ENCODE results near the gene TGFBR2. TPM values are rescaled to one million over a fixed set of nuclear protein-coding genes. Genes with fewer than 3 reads are reported as not detected.

The TGFBR2 gene
- total RNA-seq, 1 donor: 37.1 TPM

DNA sequence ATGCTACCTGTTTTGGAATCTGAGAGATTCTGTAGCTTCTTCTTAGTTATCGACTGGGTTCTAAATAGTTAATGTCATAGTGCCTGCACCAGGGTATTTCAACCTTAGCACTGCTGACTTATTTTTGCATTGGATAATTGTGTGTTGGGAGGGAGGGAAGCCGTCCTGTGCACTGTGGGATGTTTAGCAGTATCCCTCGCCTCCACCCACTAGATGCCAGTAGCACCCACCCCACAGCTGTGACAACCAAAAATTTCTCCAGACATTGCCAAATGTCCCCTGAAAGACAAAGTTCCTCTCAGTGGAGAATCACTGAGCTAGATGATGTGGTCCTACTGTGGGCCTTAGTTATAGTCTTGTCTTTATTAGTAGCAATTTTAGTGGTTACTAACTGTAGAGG, 88.3 kb downstream of the TGFBR2 start:
- TF ChIP-seq CTCF (IDR thresholded peaks at IDR 0.05; ENCODE audit: insufficient read depth, low read depth, low read length): no peak
- DNase-seq (ENCODE audit: low read depth): no peak
- H3K4me3 ChIP-seq (ENCODE audit: low read depth, low read length): no peak overlapping the region

GRCh38 chr3:30695302-30696061, 89.1 kb downstream of the TGFBR2 start:
- no peak for DNase-seq (ENCODE audit: low read depth)
- H3K4me3 ChIP-seq (ENCODE audit: low read depth, low read length): no peak overlapping the region
- no peak for TF ChIP-seq CTCF (IDR thresholded peaks at IDR 0.05; ENCODE audit: insufficient read depth, low read depth, low read length)

DNA sequence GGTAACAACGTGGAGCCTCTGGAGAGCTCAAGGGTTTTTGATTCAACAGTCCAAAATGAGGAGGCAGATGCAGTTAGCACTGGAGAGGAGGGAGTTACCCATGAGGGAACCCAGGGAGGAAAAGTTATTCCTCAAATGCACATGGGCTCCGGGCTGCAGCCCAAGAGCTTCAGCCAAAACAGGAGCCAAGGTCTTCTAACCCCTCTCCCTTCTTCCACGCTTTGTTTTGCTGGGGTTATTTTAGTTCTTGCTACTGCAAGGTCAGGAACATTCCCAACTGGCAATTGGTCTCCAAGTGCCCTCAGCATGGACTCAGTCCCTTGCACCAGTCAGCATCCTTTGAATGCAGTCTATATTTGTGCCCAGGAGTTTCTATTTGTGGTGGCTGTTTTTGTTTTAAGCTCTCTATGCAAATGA, 90.0 kb downstream of the TGFBR2 start:
- no peak overlapping the region for H3K4me3 ChIP-seq (ENCODE audit: low read depth, low read length)
- DNase-seq (ENCODE audit: low read depth): no peak
- no peak for TF ChIP-seq CTCF (IDR thresholded peaks at IDR 0.05; ENCODE audit: insufficient read depth, low read depth, low read length)

- no peak for DNase-seq (ENCODE audit: low read depth)
- no peak for TF ChIP-seq CTCF (IDR thresholded peaks at IDR 0.05; ENCODE audit: insufficient read depth, low read depth, low read length)
- no peak overlapping the region for H3K4me3 ChIP-seq (ENCODE audit: low read depth, low read length)
Observed at GRCh38 chr3:30696896-30697295, 90.5 kb downstream of the TGFBR2 start.

GRCh38 chr3:30698549-30698948, 92.1 kb downstream of the TGFBR2 start:
- no peak for TF ChIP-seq CTCF (IDR thresholded peaks at IDR 0.05; ENCODE audit: insufficient read depth, low read depth, low read length)
- DNase-seq (ENCODE audit: low read depth): no peak
- no peak overlapping the region for H3K4me3 ChIP-seq (ENCODE audit: low read depth, low read length)

GRCh38 chr3:30699927-30700326, 93.5 kb downstream of the TGFBR2 start:
- no peak for TF ChIP-seq CTCF (IDR thresholded peaks at IDR 0.05; ENCODE audit: insufficient read depth, low read depth, low read length)
- no peak overlapping the region for H3K4me3 ChIP-seq (ENCODE audit: low read depth, low read length)
- DNase-seq (ENCODE audit: low read depth): no peak

Measured in fibroblast of villous mesenchyme (primary cell).